Measurements from ENCODE around the gene SAMD11. TPM values are rescaled to one million over a fixed set of nuclear protein-coding genes. Genes with fewer than 3 reads are reported as not detected.

Gene SAMD11
- polyA plus RNA-seq, 6 donors from 2014 or later, result 0.19 to 0.40 TPM; not detected in 4

- H3K27ac Mint-ChIP-seq, result no peak overlapping the region
- peaks cover 30 to 78% (median 62%) of the 10 kb centered on the region in 3 donors for H3K27me3 Mint-ChIP-seq
- H3K4me3 Mint-ChIP-seq, result peak overlapping the region in 7 of 8 donors; percentile 57 to 82 (median 67)
- peaks cover 0 to 2% (median 0%) of the 10 kb centered on the region in 7 donors for H3K9me3 Mint-ChIP-seq
- H3K36me3 Mint-ChIP-seq, result no peaks in the 10 kb centered on the region
- DNase-seq, result no peak
- peaks cover 15 to 26% (median 25%) of the 10 kb centered on the region in 3 donors for H3K4me1 Mint-ChIP-seq
- peak; percentile 9 to 24 for ATAC-seq (ENCODE audit: low read depth in 2 of 2)
Observed at GRCh38 chr1:924656-925560, 1.2 kb downstream of the SAMD11 start.

- H3K9me3 Mint-ChIP-seq, result peaks cover 0 to 2% (median 0%) of the 10 kb centered on the region in 7 donors
- no peaks in the 10 kb centered on the region for H3K36me3 Mint-ChIP-seq
- H3K27ac Mint-ChIP-seq, result no peak overlapping the region
- ATAC-seq (ENCODE audit: low read depth in 2 of 2) (peak in 1 of 2 donors; percentile 11), DNase-seq (no peak)
- H3K27me3 Mint-ChIP-seq, result peaks cover 22 to 69% (median 54%) of the 10 kb centered on the region in 3 donors
- peak overlapping the region; percentile 40 to 81 (median 66) for H3K4me3 Mint-ChIP-seq
- H3K4me1 Mint-ChIP-seq, result peaks cover 11 to 22% (median 20%) of the 10 kb centered on the region in 3 donors
Observed at GRCh38 chr1:925561-926421, 2.1 kb downstream of the SAMD11 start.

GRCh38 chr1:927234-927633, 3.5 kb downstream of the SAMD11 start:
- ATAC-seq (ENCODE audit: low read depth in 2 of 2), result no peak

GRCh38 chr1:927748-928147, 4.0 kb downstream of the SAMD11 start:
- no peaks in the 10 kb centered on the region for H3K36me3 Mint-ChIP-seq
- ATAC-seq (ENCODE audit: low read depth in 2 of 2) (no peak), DNase-seq (no peak)
- peaks cover 5 to 20% (median 19%) of the 10 kb centered on the region in 3 donors for H3K4me1 Mint-ChIP-seq
- H3K4me3 Mint-ChIP-seq, result peak overlapping the region in 3 of 8 donors; percentile 2 to 63 (median 23)
- H3K27ac Mint-ChIP-seq, result no peak overlapping the region
- no peaks in the 10 kb centered on the region for H3K9me3 Mint-ChIP-seq
- peaks cover 15 to 64% (median 56%) of the 10 kb centered on the region in 3 donors for H3K27me3 Mint-ChIP-seq

More at GRCh38 chr1:927234-927633, 3.5 kb downstream of the SAMD11 start:
- Mint-ChIP-seq H3K4me3 (peak overlapping the region in 2 of 8 donors; percentile 2 to 23), H3K27me3 (peaks cover 15 to 64% (median 51%) of the 10 kb centered on the region in 3 donors), H3K4me1 (peaks cover 5 to 22% (median 20%) of the 10 kb centered on the region in 3 donors), H3K9me3 (no peaks in the 10 kb centered on the region), H3K36me3 (no peaks in the 10 kb centered on the region), H3K27ac (no peak overlapping the region)
- DNase-seq, result no peak

- peaks cover 10 to 67% (median 58%) of the 10 kb centered on the region in 3 donors for H3K27me3 Mint-ChIP-seq
- peaks cover 0 to 14% (median 13%) of the 10 kb centered on the region in 3 donors for H3K4me1 Mint-ChIP-seq
- no peak for DNase-seq
- no peak overlapping the region for H3K27ac Mint-ChIP-seq
- ATAC-seq (ENCODE audit: low read depth in 2 of 2), result no peak
- H3K4me3 Mint-ChIP-seq, result no peak overlapping the region
- no peaks in the 10 kb centered on the region for H3K36me3 Mint-ChIP-seq
- H3K9me3 Mint-ChIP-seq, result no peaks in the 10 kb centered on the region
Observed at GRCh38 chr1:928825-929661, 5.3 kb downstream of the SAMD11 start.

DNA sequence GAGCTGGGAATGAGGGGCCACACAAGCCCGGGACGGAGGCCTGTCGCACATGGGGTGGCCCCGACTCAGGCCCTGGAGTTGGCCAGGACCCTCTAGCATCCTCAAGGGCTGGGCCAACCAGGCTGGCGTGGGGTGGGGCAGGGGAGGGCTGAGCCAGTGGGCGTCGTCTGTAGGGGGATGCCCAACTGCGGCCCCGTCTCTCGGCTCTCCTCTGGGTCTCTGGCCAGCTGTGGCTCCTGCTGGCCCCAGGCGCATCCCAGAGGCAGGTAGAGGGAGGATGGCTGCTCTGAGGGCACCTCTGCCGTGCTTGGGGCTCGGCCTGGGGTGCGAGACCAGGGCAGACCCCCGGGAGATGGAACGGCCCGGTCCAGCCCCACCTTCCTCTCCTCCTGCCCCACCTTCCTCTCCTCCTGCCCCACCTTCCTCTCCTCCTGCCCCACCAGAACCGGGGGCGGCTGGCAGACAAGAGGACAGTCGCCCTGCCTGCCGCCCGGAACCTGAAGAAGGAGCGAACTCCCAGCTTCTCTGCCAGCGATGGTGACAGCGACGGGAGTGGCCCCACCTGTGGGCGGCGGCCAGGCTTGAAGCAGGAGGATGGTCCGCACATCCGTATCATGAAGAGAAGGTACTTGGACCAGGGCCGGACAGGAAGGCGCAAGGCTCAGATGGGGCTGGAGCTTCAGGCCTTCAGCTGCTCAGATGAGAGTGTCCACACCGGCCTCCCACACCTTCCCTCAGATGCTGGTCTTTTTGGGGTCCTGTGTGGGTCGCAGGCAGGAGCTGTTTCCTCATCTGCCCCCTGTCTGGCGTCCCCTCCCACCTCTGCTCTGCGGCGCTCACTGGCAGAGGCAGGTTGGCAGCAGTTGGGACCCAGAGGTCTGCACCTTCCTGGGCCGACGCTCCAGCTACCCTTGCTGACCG, 6.2 kb downstream of the SAMD11 start:
- DNase-seq, result no peak
- peaks cover 0 to 15% (median 14%) of the 10 kb centered on the region in 3 donors for H3K4me1 Mint-ChIP-seq
- peaks cover 10 to 71% (median 63%) of the 10 kb centered on the region in 3 donors for H3K27me3 Mint-ChIP-seq
- no peak for ATAC-seq (ENCODE audit: low read depth in 2 of 2)
- H3K36me3 Mint-ChIP-seq, result no peaks in the 10 kb centered on the region
- no peak overlapping the region for H3K27ac Mint-ChIP-seq
- H3K4me3 Mint-ChIP-seq, result no peak overlapping the region
- H3K9me3 Mint-ChIP-seq, result no peaks in the 10 kb centered on the region

DNA sequence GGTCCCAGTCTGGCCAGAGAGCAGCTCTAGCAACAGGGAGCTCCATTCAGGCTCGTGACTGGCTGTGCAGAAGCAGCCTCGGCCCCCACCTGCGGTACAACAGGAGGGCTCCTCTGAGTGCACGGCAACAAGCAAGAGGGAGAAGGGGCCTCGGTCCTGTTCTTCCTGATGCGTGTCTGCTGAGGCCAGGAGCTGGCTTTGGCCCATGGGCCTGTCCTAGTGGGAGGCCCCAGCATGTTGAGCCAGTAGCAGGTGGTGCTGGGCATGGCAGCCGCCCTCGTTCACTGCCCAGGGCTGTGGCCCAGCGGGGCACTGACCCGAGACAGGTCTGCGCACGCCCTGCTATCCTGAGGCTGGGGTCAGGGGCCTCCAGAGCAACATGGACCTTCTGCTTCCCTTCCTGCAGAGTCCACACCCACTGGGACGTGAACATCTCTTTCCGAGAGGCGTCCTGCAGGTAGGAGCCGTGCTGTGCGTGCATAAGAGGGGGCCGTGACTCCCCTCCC, 7.0 kb downstream of the SAMD11 start:
- no peak overlapping the region for H3K27ac Mint-ChIP-seq
- H3K4me3 Mint-ChIP-seq, result no peak overlapping the region
- no peaks in the 10 kb centered on the region for H3K36me3 Mint-ChIP-seq
- H3K4me1 Mint-ChIP-seq, result peaks cover 0 to 15% (median 14%) of the 10 kb centered on the region in 3 donors
- ATAC-seq (ENCODE audit: low read depth in 2 of 2) (no peak), DNase-seq (no peak)
- H3K27me3 Mint-ChIP-seq, result peaks cover 10 to 76% (median 70%) of the 10 kb centered on the region in 3 donors
- no peaks in the 10 kb centered on the region for H3K9me3 Mint-ChIP-seq

DNA sequence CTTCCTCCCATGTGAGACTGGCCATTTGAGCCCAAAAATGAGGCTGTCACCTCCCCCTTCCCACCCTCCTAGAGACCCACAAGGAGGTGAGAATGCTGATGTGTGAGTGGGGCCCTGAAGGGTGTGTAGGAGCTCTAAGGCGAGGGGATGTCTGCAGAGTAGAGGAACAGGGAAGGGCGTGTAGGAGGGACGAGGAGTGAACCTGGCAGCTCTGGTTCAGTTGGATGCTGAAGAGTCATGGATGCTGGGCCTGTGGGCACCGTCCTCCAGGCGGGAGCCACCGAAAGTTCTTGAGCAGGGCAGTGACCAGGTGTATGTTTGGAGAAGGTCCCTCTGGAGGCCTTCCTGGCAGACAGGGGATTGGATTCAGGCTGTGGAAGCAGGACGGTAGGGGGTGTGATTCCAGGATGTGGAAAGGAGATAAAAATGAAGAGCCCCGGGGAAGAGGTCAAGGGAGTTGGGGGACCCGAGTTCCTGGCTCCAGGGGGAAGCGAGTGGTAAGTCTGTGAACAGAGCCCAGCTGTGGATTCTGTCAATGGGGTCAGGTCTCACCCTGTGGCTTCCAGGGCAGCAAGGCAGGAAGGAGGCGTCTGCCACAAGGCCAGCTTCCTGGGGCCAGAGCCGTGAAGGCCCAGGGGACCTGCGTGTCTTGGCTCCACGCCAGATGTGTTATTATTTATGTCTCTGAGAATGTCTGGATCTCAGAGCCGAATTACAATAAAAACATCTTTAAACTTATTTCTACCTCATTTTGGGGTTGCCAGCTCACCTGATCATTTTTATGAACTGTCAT, 7.9 kb downstream of the SAMD11 start:
- H3K27ac Mint-ChIP-seq, result no peak overlapping the region
- H3K27me3 Mint-ChIP-seq, result peaks cover 3 to 68% (median 68%) of the 10 kb centered on the region in 3 donors
- no peak for DNase-seq
- ATAC-seq (ENCODE audit: low read depth in 2 of 2), result no peak
- H3K36me3 Mint-ChIP-seq, result no peaks in the 10 kb centered on the region
- peak overlapping the region in 1 of 8 donors; percentile 35 for H3K4me3 Mint-ChIP-seq
- peaks cover 0 to 8% (median 6%) of the 10 kb centered on the region in 3 donors for H3K4me1 Mint-ChIP-seq
- H3K9me3 Mint-ChIP-seq, result no peaks in the 10 kb centered on the region

- no peak overlapping the region for H3K27ac Mint-ChIP-seq
- H3K4me1 Mint-ChIP-seq, result peaks cover 0 to 8% (median 6%) of the 10 kb centered on the region in 3 donors
- no peaks in the 10 kb centered on the region for H3K36me3 Mint-ChIP-seq
- DNase-seq, result no peak
- ATAC-seq (ENCODE audit: low read depth in 2 of 2), result no peak
- peaks cover 0 to 68% (median 68%) of the 10 kb centered on the region in 3 donors for H3K27me3 Mint-ChIP-seq
- H3K9me3 Mint-ChIP-seq, result no peaks in the 10 kb centered on the region
- no peak overlapping the region for H3K4me3 Mint-ChIP-seq
Observed at GRCh38 chr1:932173-932510, 8.4 kb downstream of the SAMD11 start.

DNA sequence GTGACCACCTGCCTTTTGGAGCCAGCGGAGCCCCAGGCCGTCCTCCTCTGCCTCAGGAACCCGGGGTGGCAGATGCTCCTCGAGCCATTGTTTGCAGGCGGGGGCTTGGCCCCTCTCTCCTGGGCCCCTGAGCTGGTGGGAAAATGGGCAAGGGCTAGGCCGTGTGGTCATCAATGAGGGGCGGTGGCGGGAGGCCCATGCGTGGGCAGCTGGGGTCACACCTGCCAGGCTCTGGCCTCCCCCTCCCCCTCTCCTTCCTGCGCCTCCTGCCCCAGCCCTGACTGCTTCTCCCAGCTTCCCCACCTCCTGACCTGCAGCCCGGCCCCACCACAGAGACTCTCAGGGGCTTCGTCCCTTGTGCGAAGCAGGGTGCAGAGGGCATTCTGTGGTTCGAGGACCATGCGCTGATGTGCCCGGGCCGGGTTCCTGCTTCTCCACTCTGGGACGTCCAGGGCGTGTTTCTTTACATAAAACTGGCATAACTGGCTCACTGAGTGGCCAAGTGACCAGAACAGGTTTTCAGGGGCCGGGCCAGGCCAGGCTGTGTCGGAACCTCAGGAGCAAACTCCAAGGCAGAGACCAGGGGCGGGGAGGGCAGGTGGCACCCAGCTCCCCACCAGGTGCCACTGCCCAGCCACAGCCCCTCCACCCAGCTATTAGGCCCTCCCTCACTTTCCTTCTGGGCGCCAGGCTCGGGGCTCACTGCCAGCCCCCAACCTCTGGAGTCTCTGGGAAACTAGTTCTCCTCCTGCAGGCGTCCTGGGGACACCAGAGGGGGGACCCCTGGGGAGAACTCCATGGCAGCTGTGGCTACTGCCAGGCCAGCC, 9.3 kb downstream of the SAMD11 start:
- DNase-seq, result no peak
- Mint-ChIP-seq H3K4me3 (peak overlapping the region in 1 of 8 donors; percentile 36), H3K4me1 (peaks cover 0 to 8% (median 6%) of the 10 kb centered on the region in 3 donors), H3K9me3 (no peaks in the 10 kb centered on the region), H3K36me3 (no peaks in the 10 kb centered on the region), H3K27ac (no peak overlapping the region), H3K27me3 (peaks cover 0 to 68% (median 66%) of the 10 kb centered on the region in 3 donors)
- no peak for ATAC-seq (ENCODE audit: low read depth in 2 of 2)
